HG03575 (cell line): ENCODE results near the gene EIF4ENIF1.
"Not testable (repeated sequence)": the region's sequence is repeated elsewhere in the genome, so short reads cannot be mapped to it uniquely, and the experiment has no call there.

Source experiments
- ATAC-seq: cut with Tn5 transposase; IDR thresholded peaks from one replicate; pipeline ENCODE4 v1.9.1; 2021; ENCODE audit not compliant: unreplicated experiment, insufficient number of reproducible peaks, low FRiP score; ENCODE audit errors: extremely low read depth

EIF4ENIF1 gene

GRCh38 chr22:31489632-31490495 is at the start of gene EIF4ENIF1:
Gene EIF4ENIF1, minus strand, starts transcription at chr22:31489842. Its CDS starts 1,124 bp downstream, at chr22:31488718.
- ATAC-seq = no peak

- ATAC-seq = no peak
Measured at GRCh38 chr22:31538815-31539214, 49.2 kb upstream of the EIF4ENIF1 start.

- ATAC-seq = no peak
Measured at GRCh38 chr22:31537019-31537535, 47.4 kb upstream of the EIF4ENIF1 start.

- ATAC-seq = no peak
Measured at GRCh38 chr22:31533374-31533773, 43.7 kb upstream of the EIF4ENIF1 start.

GRCh38 chr22:31532060-31532459 is 42.4 kb upstream of the EIF4ENIF1 start:
- no peak for ATAC-seq

DNA sequence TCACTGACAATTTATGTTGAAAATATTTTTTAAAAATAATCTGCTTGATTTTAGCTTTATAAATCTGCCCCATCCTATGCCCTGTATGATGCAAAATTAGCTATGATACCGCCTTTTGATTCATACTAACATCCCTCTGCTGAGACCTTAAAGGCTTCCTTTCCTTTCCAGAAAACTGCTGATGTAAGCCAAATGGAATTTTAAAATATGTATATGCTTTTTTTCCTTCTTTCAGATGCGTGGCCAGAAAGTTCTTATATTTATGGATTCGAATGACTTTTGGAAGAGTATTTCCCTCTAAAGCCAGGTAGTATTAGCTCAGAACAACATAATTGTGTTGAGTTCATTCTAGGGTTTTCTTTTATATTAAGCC is 41.2 kb upstream of the EIF4ENIF1 start:
- no peak for ATAC-seq

DNA sequence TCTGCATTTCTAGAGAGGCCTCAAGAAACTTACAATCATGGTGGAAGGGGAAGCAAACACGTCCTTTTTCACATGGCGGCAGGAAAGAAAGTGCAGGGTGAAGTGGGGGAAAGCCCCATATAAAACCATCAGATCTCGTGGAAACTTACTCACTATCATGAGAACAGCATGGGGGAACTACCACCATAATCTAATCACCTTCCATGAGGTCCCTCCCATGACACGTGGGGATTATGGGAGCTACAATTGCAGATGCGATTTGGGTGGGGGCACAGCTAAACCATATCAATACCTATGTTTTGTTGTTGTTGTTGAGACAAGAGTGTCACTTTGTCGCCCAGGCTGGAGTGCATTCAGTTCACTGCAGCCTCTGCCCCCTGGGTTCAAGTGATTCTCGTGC is 36.6 kb upstream of the EIF4ENIF1 start:
- no peak for ATAC-seq

- not testable (repeated sequence) for ATAC-seq
Measured at GRCh38 chr22:31524132-31524531, 34.5 kb upstream of the EIF4ENIF1 start.

GRCh38 chr22:31520051-31520450 is 30.4 kb upstream of the EIF4ENIF1 start:
- ATAC-seq = no peak

DNA sequence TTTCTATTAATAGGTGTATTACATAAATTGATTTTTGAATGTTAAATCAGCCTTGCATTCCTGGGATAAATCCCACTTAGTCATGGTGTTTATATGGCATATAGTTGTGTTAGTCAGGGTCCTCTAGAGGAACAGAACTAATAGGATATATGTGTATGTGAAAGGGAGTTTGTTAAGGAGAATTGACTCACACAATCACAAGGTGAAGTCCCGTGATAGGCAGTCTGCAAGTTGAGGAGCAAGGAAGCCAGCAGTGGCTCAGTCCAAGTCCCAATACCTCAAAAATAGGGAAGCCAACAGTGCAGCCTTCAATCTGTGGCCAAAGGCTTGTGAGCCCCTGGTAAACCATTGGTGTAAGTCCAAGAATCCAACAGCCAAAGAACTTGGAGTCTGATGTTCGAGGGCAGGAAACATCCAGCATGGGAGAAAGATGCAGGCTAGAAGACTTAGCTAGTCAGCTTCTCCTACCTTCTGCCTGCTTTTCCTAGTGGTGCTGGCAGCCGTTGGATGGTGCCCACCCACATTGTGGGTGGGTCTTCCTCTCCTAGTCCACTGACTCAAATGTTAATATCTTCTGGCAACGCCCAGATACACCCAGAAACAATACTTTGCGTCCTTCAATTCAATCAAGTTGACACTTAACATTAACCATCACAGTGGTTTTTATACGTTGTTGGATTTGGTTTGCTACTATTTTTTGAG is 19.6 kb upstream of the EIF4ENIF1 start:
- no peak for ATAC-seq

- ATAC-seq = no peak
Measured at GRCh38 chr22:31508536-31508935, 18.9 kb upstream of the EIF4ENIF1 start.

- ATAC-seq = not testable (repeated sequence)
Measured at GRCh38 chr22:31507517-31507916, 17.9 kb upstream of the EIF4ENIF1 start.

GRCh38 chr22:31504282-31504681 is 14.6 kb upstream of the EIF4ENIF1 start:
- no peak for ATAC-seq

GRCh38 chr22:31503211-31503964 is 13.7 kb upstream of the EIF4ENIF1 start:
- no peak for ATAC-seq

GRCh38 chr22:31501738-31502137 is 12.1 kb upstream of the EIF4ENIF1 start:
- no peak for ATAC-seq

DNA sequence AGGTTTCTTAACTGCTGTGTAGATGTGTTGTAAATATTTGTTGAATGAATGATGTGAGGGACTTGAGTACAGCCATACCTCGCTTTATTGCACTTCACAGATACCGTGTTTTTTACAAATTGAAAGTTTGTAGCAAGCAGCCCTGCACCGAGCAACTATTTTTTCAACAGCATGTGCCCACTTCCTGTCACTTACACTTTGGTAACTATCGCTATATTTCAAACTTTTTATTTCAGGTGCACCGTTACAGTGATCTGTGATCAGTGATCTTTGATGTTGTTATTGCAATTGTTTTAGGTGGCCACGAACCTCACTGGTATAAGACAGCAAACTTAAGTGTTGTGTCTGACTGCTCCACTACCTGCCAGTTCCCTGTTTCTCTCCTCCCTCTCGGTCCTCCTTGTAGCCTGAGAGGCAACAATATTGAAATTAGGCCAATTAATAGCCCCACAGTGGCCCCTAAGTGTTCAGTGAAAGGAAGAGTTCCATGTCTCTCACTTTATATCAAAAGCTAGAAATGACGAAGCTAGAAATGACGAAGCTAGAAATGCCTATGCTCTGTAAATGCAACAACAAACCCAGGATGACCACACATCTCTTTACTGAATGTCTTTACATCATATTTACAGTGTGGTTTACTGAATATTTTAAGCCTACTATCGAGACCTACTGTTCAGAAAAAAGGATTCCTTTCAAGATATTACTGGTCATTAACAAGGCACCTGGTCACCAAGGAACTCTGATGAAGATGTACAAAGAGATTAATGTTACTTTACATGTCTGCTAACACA is 7.7 kb upstream of the EIF4ENIF1 start:
- no peak for ATAC-seq

GRCh38 chr22:31496735-31497146 is 7.1 kb upstream of the EIF4ENIF1 start:
- ATAC-seq = no peak

- ATAC-seq = peak; percentile 27
Measured at GRCh38 chr22:31496007-31496734, 6.5 kb upstream of the EIF4ENIF1 start, which contains the start of gene SFI1. Gene SFI1, plus strand, starts transcription at chr22:31496536. Its CDS starts 11,749 bp downstream, at chr22:31508285.
